Endodermal cell (in vitro differentiated cells): ENCODE data around the gene RNGTT. TPM values are rescaled to one million over a fixed set of nuclear protein-coding genes. Genes with fewer than 3 reads are reported as not detected.

Experiments used
- DNase-seq: peaks from one replicate; pipeline ENCODE4 v3.0.0-alpha.2; 2017
- H3K27ac ChIP-seq: 2 replicates; pipeline ENCODE4 v1.5.1; 2013; ENCODE audit warnings: mild to moderate bottlenecking, low read depth, low read length, moderate library complexity
- H3K27me3 ChIP-seq: 2 replicates; pipeline ENCODE4 v1.6.1; 2013; ENCODE audit warnings: mild to moderate bottlenecking, low read length, moderate library complexity; ENCODE audit not compliant: insufficient read depth, control insufficient read depth, poor library complexity, severe bottlenecking
- H3K36me3 ChIP-seq: 2 replicates; pipeline ENCODE4 v1.7.0; 2013; ENCODE audit warnings: mild to moderate bottlenecking, low read length, moderate library complexity; ENCODE audit not compliant: control insufficient read depth, insufficient read depth
- H3K4me1 ChIP-seq: one replicate; pipeline ENCODE4 v1.7.0; 2013; ENCODE audit warnings: low read length; ENCODE audit not compliant: control insufficient read depth, insufficient read depth
- H3K4me3 ChIP-seq: 2 replicates; pipeline ENCODE4 v1.5.1; 2013; ENCODE audit warnings: mild to moderate bottlenecking, low read length, moderate library complexity
- H3K9ac ChIP-seq: 2 replicates; pipeline ENCODE4 v1.6.1; 2013; ENCODE audit warnings: mild to moderate bottlenecking, low read length, moderate library complexity; ENCODE audit not compliant: poor library complexity, severe bottlenecking; ENCODE audit errors: extremely low read depth
- H3K9me3 ChIP-seq: 2 replicates; pipeline ENCODE4 v1.6.1; 2013; ENCODE audit warnings: mild to moderate bottlenecking, low read length, moderate library complexity; ENCODE audit not compliant: control insufficient read depth
- H3K27ac Mint-ChIP-seq: 2 replicates; pipeline ENCODE4 v1.8.0; 2020; ENCODE audit warnings: mixed read lengths
- H3K27me3 Mint-ChIP-seq: 2 replicates; pipeline ENCODE4 v1.8.0; 2021; ENCODE audit warnings: mild to moderate bottlenecking, mixed read lengths; ENCODE audit not compliant: insufficient read depth
- H3K36me3 Mint-ChIP-seq: 2 replicates; pipeline ENCODE4 v1.8.0; 2020; ENCODE audit warnings: low read depth, mixed read lengths
- H3K4me1 Mint-ChIP-seq: 2 replicates; pipeline ENCODE4 v1.8.0; 2020; ENCODE audit warnings: mixed read lengths
- H3K4me3 Mint-ChIP-seq: 2 replicates; pipeline ENCODE4 v1.8.0; 2020; ENCODE audit warnings: mild to moderate bottlenecking, moderate library complexity, mixed read lengths
- H3K9me3 Mint-ChIP-seq: 2 replicates; pipeline ENCODE4 v1.8.0; 2020; ENCODE audit warnings: mild to moderate bottlenecking, mixed read lengths
- WGBS, 2 experiments: methylation state at CpG; one replicate each; pipeline versions ENCODE4 v1.1.5 to v1.1.7; 2013; ENCODE audit warnings: missing lambda C conversion rate in 2 of 2, mixed read lengths in 1 of 2; ENCODE audit not compliant: insufficient coverage in 1 of 2, insufficient read length in 1 of 2; 5-methylcytosine and 5-hydroxymethylcytosine counted together
- total RNA-seq, 2 donors: library from RNA; stranded (reverse); fragmentation: NEBNext Ultra II Directional in 1 of 2; extraction: Animal tissue kit (Norgen Biotek cat#: 25700) in 1 of 2; gene quantifications; 2 replicates in 1 of 2; 3 replicates in 1 of 2; pipeline ENCODE4 v1.2.1, GENCODE V29; 2021
- TF ChIP-seq, protein P1 (sequence below): fragments of 200-600 bp; sonication (generic); conservative IDR thresholded peaks from 2 replicates; pipeline ENCODE4 v1.5.0; 2021; ENCODE audit warnings: antibody characterized with exemption, mild to moderate bottlenecking

RNGTT gene
- total RNA-seq, 2 donors from 2014 or later, result 21.5 to 28.7 TPM

DNA sequence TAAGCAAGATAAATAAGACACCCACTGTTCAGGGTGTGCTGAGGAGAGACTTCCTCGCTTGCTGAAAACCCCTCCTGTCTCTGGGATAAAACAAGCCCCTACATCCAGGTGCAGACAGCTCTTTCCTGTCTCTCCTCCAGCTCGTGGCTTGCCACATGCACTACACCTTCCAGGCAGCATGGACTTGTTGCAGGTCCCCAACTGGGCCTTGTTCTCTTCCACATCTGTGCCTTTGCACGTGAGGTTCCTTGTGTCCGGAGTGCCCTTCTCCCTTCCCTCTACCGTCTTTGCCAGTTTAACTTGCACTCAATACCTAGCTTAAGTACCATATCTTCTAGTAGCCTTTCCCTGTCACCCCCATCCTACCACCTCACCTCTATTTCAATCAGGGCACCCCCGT is 397.6 kb downstream of the RNGTT start:
- Histone ChIP-seq H3K27me3 (no peaks in the 10 kb centered on the region), H3K27ac (no peak overlapping the region), H3K4me3 (no peak overlapping the region), H3K36me3 (no peaks in the 10 kb centered on the region), H3K4me1 (no peaks in the 10 kb centered on the region), H3K9ac (no peak overlapping the region), H3K9me3 (peaks cover 19% of the 10 kb centered on the region)
- peaks cover 11% of the 10 kb centered on the region for H3K4me1 Mint-ChIP-seq
- peaks cover 5% of the 10 kb centered on the region for H3K36me3 Mint-ChIP-seq
- no peaks in the 10 kb centered on the region for H3K27me3 Mint-ChIP-seq
- peak overlapping the region; percentile 35 for H3K27ac Mint-ChIP-seq
- no peak for DNase-seq
- WGBS, 2 experiments, result 90 to 91% methylated on average over 6 of the region's 6 CpGs
- no peak overlapping the region for H3K4me3 Mint-ChIP-seq
- TF ChIP-seq, protein P1, sequence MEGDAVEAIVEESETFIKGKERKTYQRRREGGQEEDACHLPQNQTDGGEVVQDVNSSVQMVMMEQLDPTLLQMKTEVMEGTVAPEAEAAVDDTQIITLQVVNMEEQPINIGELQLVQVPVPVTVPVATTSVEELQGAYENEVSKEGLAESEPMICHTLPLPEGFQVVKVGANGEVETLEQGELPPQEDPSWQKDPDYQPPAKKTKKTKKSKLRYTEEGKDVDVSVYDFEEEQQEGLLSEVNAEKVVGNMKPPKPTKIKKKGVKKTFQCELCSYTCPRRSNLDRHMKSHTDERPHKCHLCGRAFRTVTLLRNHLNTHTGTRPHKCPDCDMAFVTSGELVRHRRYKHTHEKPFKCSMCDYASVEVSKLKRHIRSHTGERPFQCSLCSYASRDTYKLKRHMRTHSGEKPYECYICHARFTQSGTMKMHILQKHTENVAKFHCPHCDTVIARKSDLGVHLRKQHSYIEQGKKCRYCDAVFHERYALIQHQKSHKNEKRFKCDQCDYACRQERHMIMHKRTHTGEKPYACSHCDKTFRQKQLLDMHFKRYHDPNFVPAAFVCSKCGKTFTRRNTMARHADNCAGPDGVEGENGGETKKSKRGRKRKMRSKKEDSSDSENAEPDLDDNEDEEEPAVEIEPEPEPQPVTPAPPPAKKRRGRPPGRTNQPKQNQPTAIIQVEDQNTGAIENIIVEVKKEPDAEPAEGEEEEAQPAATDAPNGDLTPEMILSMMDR, result no peak
- H3K9me3 Mint-ChIP-seq, result peaks cover 20% of the 10 kb centered on the region

- peaks cover 15% of the 10 kb centered on the region for H3K9me3 Mint-ChIP-seq
- H3K9ac ChIP-seq, result no peak overlapping the region
- no peaks in the 10 kb centered on the region for H3K27me3 Mint-ChIP-seq
- peak overlapping the region; percentile 35 for H3K27ac Mint-ChIP-seq
- H3K9me3 ChIP-seq, result peaks cover 19% of the 10 kb centered on the region
- DNase-seq, result peak; percentile 59
- H3K27me3 ChIP-seq, result no peaks in the 10 kb centered on the region
- no peaks in the 10 kb centered on the region for H3K4me1 ChIP-seq
- no peak overlapping the region for H3K4me3 ChIP-seq
- no peaks in the 10 kb centered on the region for H3K36me3 ChIP-seq
- 90 to 95% methylated on average over 3 to 7 of the region's 7 CpGs for WGBS, 2 experiments
- no peak overlapping the region for H3K4me3 Mint-ChIP-seq
- TF ChIP-seq, protein P1, result no peak
- H3K27ac ChIP-seq, result peak overlapping the region; percentile 5
- H3K36me3 Mint-ChIP-seq, result peaks cover 5% of the 10 kb centered on the region
- peaks cover 11% of the 10 kb centered on the region for H3K4me1 Mint-ChIP-seq
These were observed 398.0 kb downstream of the RNGTT start for GRCh38 chr6:88565409-88565811.

- Mint-ChIP-seq H3K36me3 (no peaks in the 10 kb centered on the region), H3K27me3 (no peaks in the 10 kb centered on the region), H3K9me3 (no peaks in the 10 kb centered on the region), H3K27ac (no peak overlapping the region), H3K4me1 (peaks cover 11% of the 10 kb centered on the region), H3K4me3 (no peak overlapping the region)
- DNase-seq, result no peak
- no peaks in the 10 kb centered on the region for H3K9me3 ChIP-seq
- no peaks in the 10 kb centered on the region for H3K36me3 ChIP-seq
- no peak overlapping the region for H3K9ac ChIP-seq
- TF ChIP-seq, protein P1, result no peak
- no peak overlapping the region for H3K4me3 ChIP-seq
- H3K27me3 ChIP-seq, result no peaks in the 10 kb centered on the region
- H3K27ac ChIP-seq, result no peak overlapping the region
- no peaks in the 10 kb centered on the region for H3K4me1 ChIP-seq
- 95 to 96% methylated on average over 7 to 8 of the region's 8 CpGs for WGBS, 2 experiments
These were observed 400.2 kb downstream of the RNGTT start for GRCh38 chr6:88563277-88563625.
